ENCODE data around the gene CAVIN2.

CAVIN2 gene

GRCh38 chr2:191846515-191847476, at the start of gene CAVIN2:
Gene CAVIN2 (minus strand): TSS chr2:191847088. CDS start chr2:191846925, 163 bp downstream.
- Histone ChIP-seq H3K27me3 (ENCODE audit: control insufficient read depth in 2 of 2, insufficient read depth in 2 of 2, low read length in 2 of 2) (no peaks in the 10 kb centered on the region), H3K4me3 (ENCODE audit: low read length in 2 of 2) (peak within 1 kb of the TSS; percentile 48 to 71), H3K9ac (ENCODE audit: low read depth in 1 of 2, low read length in 2 of 2) (peak within 1 kb of the TSS; percentile 26 to 60), H3K36me3 (ENCODE audit: control insufficient read depth in 2 of 2, insufficient read depth in 2 of 2, low read length in 2 of 2) (no peaks in the 10 kb centered on the region), H3K4me1 (ENCODE audit: control insufficient read depth in 2 of 2, insufficient read depth in 2 of 2, low read length in 2 of 2) (no peaks in the 10 kb centered on the region), H3K9me3 (ENCODE audit: control insufficient read depth in 2 of 2, low read length in 2 of 2) (no peaks in the 10 kb centered on the region), H3K27ac (ENCODE audit: low read depth in 2 of 2, low read length in 2 of 2) (peak within 1 kb of the TSS; percentile 69 to 74)

- H3K4me1 ChIP-seq (ENCODE audit: control insufficient read depth in 2 of 2, insufficient read depth in 2 of 2, low read length in 2 of 2): no peaks in the 10 kb centered on the region
- H3K27ac ChIP-seq (ENCODE audit: low read depth in 2 of 2, low read length in 2 of 2): no peak overlapping the region
- H3K9ac ChIP-seq (ENCODE audit: low read depth in 1 of 2, low read length in 2 of 2): no peak overlapping the region
- no peaks in the 10 kb centered on the region for H3K36me3 ChIP-seq (ENCODE audit: control insufficient read depth in 2 of 2, insufficient read depth in 2 of 2, low read length in 2 of 2)
- no peak overlapping the region for H3K4me3 ChIP-seq (ENCODE audit: low read length in 2 of 2)
- H3K9me3 ChIP-seq (ENCODE audit: control insufficient read depth in 2 of 2, low read length in 2 of 2): no peaks in the 10 kb centered on the region
- H3K27me3 ChIP-seq (ENCODE audit: control insufficient read depth in 2 of 2, insufficient read depth in 2 of 2, low read length in 2 of 2): no peaks in the 10 kb centered on the region
Measured at GRCh38 chr2:191895743-191896142, 48.9 kb upstream of the CAVIN2 start.

- no peaks in the 10 kb centered on the region for H3K36me3 ChIP-seq (ENCODE audit: control insufficient read depth in 2 of 2, insufficient read depth in 2 of 2, low read length in 2 of 2)
- no peak overlapping the region for H3K9ac ChIP-seq (ENCODE audit: low read depth in 1 of 2, low read length in 2 of 2)
- no peaks in the 10 kb centered on the region for H3K9me3 ChIP-seq (ENCODE audit: control insufficient read depth in 2 of 2, low read length in 2 of 2)
- H3K27me3 ChIP-seq (ENCODE audit: control insufficient read depth in 2 of 2, insufficient read depth in 2 of 2, low read length in 2 of 2): no peaks in the 10 kb centered on the region
- H3K4me3 ChIP-seq (ENCODE audit: low read length in 2 of 2): no peak overlapping the region
- no peaks in the 10 kb centered on the region for H3K4me1 ChIP-seq (ENCODE audit: control insufficient read depth in 2 of 2, insufficient read depth in 2 of 2, low read length in 2 of 2)
- H3K27ac ChIP-seq (ENCODE audit: low read depth in 2 of 2, low read length in 2 of 2): no peak overlapping the region
Measured at GRCh38 chr2:191895195-191895594, 48.3 kb upstream of the CAVIN2 start.

GRCh38 chr2:191894681-191895147, 47.8 kb upstream of the CAVIN2 start:
- Histone ChIP-seq H3K9me3 (ENCODE audit: control insufficient read depth in 2 of 2, low read length in 2 of 2) (no peaks in the 10 kb centered on the region), H3K36me3 (ENCODE audit: control insufficient read depth in 2 of 2, insufficient read depth in 2 of 2, low read length in 2 of 2) (no peaks in the 10 kb centered on the region), H3K4me3 (ENCODE audit: low read length in 2 of 2) (no peak overlapping the region), H3K27me3 (ENCODE audit: control insufficient read depth in 2 of 2, insufficient read depth in 2 of 2, low read length in 2 of 2) (no peaks in the 10 kb centered on the region), H3K27ac (ENCODE audit: low read depth in 2 of 2, low read length in 2 of 2) (no peak overlapping the region), H3K9ac (ENCODE audit: low read depth in 1 of 2, low read length in 2 of 2) (no peak overlapping the region), H3K4me1 (ENCODE audit: control insufficient read depth in 2 of 2, insufficient read depth in 2 of 2, low read length in 2 of 2) (no peaks in the 10 kb centered on the region)

GRCh38 chr2:191892391-191892790, 45.5 kb upstream of the CAVIN2 start:
- H3K4me1 ChIP-seq (ENCODE audit: control insufficient read depth in 2 of 2, insufficient read depth in 2 of 2, low read length in 2 of 2): no peaks in the 10 kb centered on the region
- H3K4me3 ChIP-seq (ENCODE audit: low read length in 2 of 2): no peak overlapping the region
- H3K9ac ChIP-seq (ENCODE audit: low read depth in 1 of 2, low read length in 2 of 2): no peak overlapping the region

GRCh38 chr2:191891656-191892055, 44.8 kb upstream of the CAVIN2 start:
- H3K27ac ChIP-seq (ENCODE audit: low read depth in 2 of 2, low read length in 2 of 2): no peak overlapping the region

More at GRCh38 chr2:191892391-191892790, 45.5 kb upstream of the CAVIN2 start:
- Histone ChIP-seq H3K36me3 (ENCODE audit: control insufficient read depth in 2 of 2, insufficient read depth in 2 of 2, low read length in 2 of 2) (no peaks in the 10 kb centered on the region), H3K27me3 (ENCODE audit: control insufficient read depth in 2 of 2, insufficient read depth in 2 of 2, low read length in 2 of 2) (no peaks in the 10 kb centered on the region), H3K9me3 (ENCODE audit: control insufficient read depth in 2 of 2, low read length in 2 of 2) (no peaks in the 10 kb centered on the region), H3K27ac (ENCODE audit: low read depth in 2 of 2, low read length in 2 of 2) (no peak overlapping the region)

GRCh38 chr2:191889931-191890330, 43.0 kb upstream of the CAVIN2 start:
- H3K4me3 ChIP-seq (ENCODE audit: low read length in 2 of 2): no peak overlapping the region
- no peaks in the 10 kb centered on the region for H3K27me3 ChIP-seq (ENCODE audit: control insufficient read depth in 2 of 2, insufficient read depth in 2 of 2, low read length in 2 of 2)
- no peak overlapping the region for H3K27ac ChIP-seq (ENCODE audit: low read depth in 2 of 2, low read length in 2 of 2)
- H3K36me3 ChIP-seq (ENCODE audit: control insufficient read depth in 2 of 2, insufficient read depth in 2 of 2, low read length in 2 of 2): no peaks in the 10 kb centered on the region
- no peaks in the 10 kb centered on the region for H3K4me1 ChIP-seq (ENCODE audit: control insufficient read depth in 2 of 2, insufficient read depth in 2 of 2, low read length in 2 of 2)
- no peak overlapping the region for H3K9ac ChIP-seq (ENCODE audit: low read depth in 1 of 2, low read length in 2 of 2)
- no peaks in the 10 kb centered on the region for H3K9me3 ChIP-seq (ENCODE audit: control insufficient read depth in 2 of 2, low read length in 2 of 2)

More at GRCh38 chr2:191891656-191892055, 44.8 kb upstream of the CAVIN2 start:
- Histone ChIP-seq H3K36me3 (ENCODE audit: control insufficient read depth in 2 of 2, insufficient read depth in 2 of 2, low read length in 2 of 2) (no peaks in the 10 kb centered on the region), H3K27me3 (ENCODE audit: control insufficient read depth in 2 of 2, insufficient read depth in 2 of 2, low read length in 2 of 2) (no peaks in the 10 kb centered on the region), H3K9ac (ENCODE audit: low read depth in 1 of 2, low read length in 2 of 2) (no peak overlapping the region), H3K4me1 (ENCODE audit: control insufficient read depth in 2 of 2, insufficient read depth in 2 of 2, low read length in 2 of 2) (no peaks in the 10 kb centered on the region), H3K9me3 (ENCODE audit: control insufficient read depth in 2 of 2, low read length in 2 of 2) (no peaks in the 10 kb centered on the region), H3K4me3 (ENCODE audit: low read length in 2 of 2) (no peak overlapping the region)

GRCh38 chr2:191888400-191889166, 41.7 kb upstream of the CAVIN2 start:
- H3K4me3 ChIP-seq (ENCODE audit: low read length in 2 of 2): no peak overlapping the region
- H3K4me1 ChIP-seq (ENCODE audit: control insufficient read depth in 2 of 2, insufficient read depth in 2 of 2, low read length in 2 of 2): no peaks in the 10 kb centered on the region
- no peaks in the 10 kb centered on the region for H3K27me3 ChIP-seq (ENCODE audit: control insufficient read depth in 2 of 2, insufficient read depth in 2 of 2, low read length in 2 of 2)
- H3K9ac ChIP-seq (ENCODE audit: low read depth in 1 of 2, low read length in 2 of 2): no peak overlapping the region
- H3K27ac ChIP-seq (ENCODE audit: low read depth in 2 of 2, low read length in 2 of 2): no peak overlapping the region
- no peaks in the 10 kb centered on the region for H3K36me3 ChIP-seq (ENCODE audit: control insufficient read depth in 2 of 2, insufficient read depth in 2 of 2, low read length in 2 of 2)
- H3K9me3 ChIP-seq (ENCODE audit: control insufficient read depth in 2 of 2, low read length in 2 of 2): no peaks in the 10 kb centered on the region

GRCh38 chr2:191885650-191886049, 38.8 kb upstream of the CAVIN2 start:
- Histone ChIP-seq H3K9me3 (ENCODE audit: control insufficient read depth in 2 of 2, low read length in 2 of 2) (no peaks in the 10 kb centered on the region), H3K36me3 (ENCODE audit: control insufficient read depth in 2 of 2, insufficient read depth in 2 of 2, low read length in 2 of 2) (no peaks in the 10 kb centered on the region), H3K4me3 (ENCODE audit: low read length in 2 of 2) (no peak overlapping the region), H3K9ac (ENCODE audit: low read depth in 1 of 2, low read length in 2 of 2) (no peak overlapping the region), H3K27me3 (ENCODE audit: control insufficient read depth in 2 of 2, insufficient read depth in 2 of 2, low read length in 2 of 2) (no peaks in the 10 kb centered on the region), H3K4me1 (ENCODE audit: control insufficient read depth in 2 of 2, insufficient read depth in 2 of 2, low read length in 2 of 2) (no peaks in the 10 kb centered on the region), H3K27ac (ENCODE audit: low read depth in 2 of 2, low read length in 2 of 2) (no peak overlapping the region)

GRCh38 chr2:191885098-191885497, 38.2 kb upstream of the CAVIN2 start:
- Histone ChIP-seq H3K9me3 (ENCODE audit: control insufficient read depth in 2 of 2, low read length in 2 of 2) (no peaks in the 10 kb centered on the region), H3K9ac (ENCODE audit: low read depth in 1 of 2, low read length in 2 of 2) (no peak overlapping the region), H3K27ac (ENCODE audit: low read depth in 2 of 2, low read length in 2 of 2) (no peak overlapping the region), H3K27me3 (ENCODE audit: control insufficient read depth in 2 of 2, insufficient read depth in 2 of 2, low read length in 2 of 2) (no peaks in the 10 kb centered on the region), H3K4me3 (ENCODE audit: low read length in 2 of 2) (no peak overlapping the region), H3K36me3 (ENCODE audit: control insufficient read depth in 2 of 2, insufficient read depth in 2 of 2, low read length in 2 of 2) (no peaks in the 10 kb centered on the region), H3K4me1 (ENCODE audit: control insufficient read depth in 2 of 2, insufficient read depth in 2 of 2, low read length in 2 of 2) (no peaks in the 10 kb centered on the region)
